GM19452 (cell line): ENCODE measurements around the gene CACNB2.

ENCODE experiments used
- ATAC-seq: cut with Tn5 transposase; IDR thresholded peaks from one replicate; pipeline ENCODE4 v1.9.1; 2021; ENCODE audit not compliant: unreplicated experiment

Gene CACNB2

GRCh38 chr10:18278181-18278580 lies 138.0 kb downstream of the CACNB2 start:
- ATAC-seq = no peak

GRCh38 chr10:18279173-18279572 lies 138.9 kb downstream of the CACNB2 start:
- no peak for ATAC-seq

GRCh38 chr10:18282094-18282493 lies 141.9 kb downstream of the CACNB2 start:
- ATAC-seq = no peak

- ATAC-seq = no peak
Observed at GRCh38 chr10:18290651-18291313, 150.6 kb downstream of the CACNB2 start.

- ATAC-seq = no peak
Observed at GRCh38 chr10:18293536-18294510, 153.6 kb downstream of the CACNB2 start.

- no peak for ATAC-seq
Observed at GRCh38 chr10:18294633-18295032, 154.4 kb downstream of the CACNB2 start.

- ATAC-seq = no peak
Observed at GRCh38 chr10:18297659-18298058, 157.4 kb downstream of the CACNB2 start.

- no peak for ATAC-seq
Observed at GRCh38 chr10:18298256-18298655, 158.0 kb downstream of the CACNB2 start.

GRCh38 chr10:18303851-18304801 lies 163.9 kb downstream of the CACNB2 start:
- no peak for ATAC-seq

- no peak for ATAC-seq
Observed at GRCh38 chr10:18306031-18306430, 165.8 kb downstream of the CACNB2 start.

GRCh38 chr10:18308600-18308999 lies 168.4 kb downstream of the CACNB2 start:
- ATAC-seq = no peak

- no peak for ATAC-seq
Observed at GRCh38 chr10:18310761-18311160, 170.5 kb downstream of the CACNB2 start.

GRCh38 chr10:18312374-18313139 lies 172.3 kb downstream of the CACNB2 start:
- peak; percentile 86 for ATAC-seq

- no peak for ATAC-seq
Observed at GRCh38 chr10:18313140-18313530, 172.9 kb downstream of the CACNB2 start.

- ATAC-seq = no peak
Observed at GRCh38 chr10:18313626-18314025, 173.4 kb downstream of the CACNB2 start.

GRCh38 chr10:18319628-18320027 lies 179.4 kb downstream of the CACNB2 start:
- ATAC-seq = no peak

GRCh38 chr10:18321371-18321770 lies 181.1 kb downstream of the CACNB2 start:
- no peak for ATAC-seq

- ATAC-seq = no peak
Observed at GRCh38 chr10:18323916-18324315, 183.7 kb downstream of the CACNB2 start.

- ATAC-seq = no peak
Observed at GRCh38 chr10:18325410-18325809, 185.2 kb downstream of the CACNB2 start.

- no peak for ATAC-seq
Observed at GRCh38 chr10:18325889-18326531, 185.8 kb downstream of the CACNB2 start.
